Tibial nerve (tissue), 4 donors: ENCODE results near the gene CCDC85C. TPM values are rescaled to one million over a fixed set of nuclear protein-coding genes. Genes with fewer than 3 reads are reported as not detected.

ENCODE experiments used
- DNase-seq, 2 donors: peaks; one replicate each; pipeline ENCODE4 v3.0.0-alpha.2; 2019; ENCODE audit warnings: low spot score in 2 of 2
- H3K27ac ChIP-seq, 4 donors: fragments of 200-600 bp; sonication (generic) in 3 of 4; one replicate each; pipeline ENCODE4 v1.5.1; 2017 to 2019; ENCODE audit warnings: mild to moderate bottlenecking in 1 of 4
- H3K27me3 ChIP-seq, 2 donors: fragments of 200-600 bp; sonication (generic) in 1 of 2; one replicate each; pipeline versions ENCODE4 v1.5.1 to v1.6.0; 2017 to 2019
- H3K36me3 ChIP-seq, 3 donors: fragments of 200-600 bp; sonication (generic); one replicate each; pipeline ENCODE4 v1.5.1; 2018 to 2019
- H3K4me1 ChIP-seq, 4 donors: fragments of 200-600 bp; sonication (generic) in 3 of 4; one replicate each; pipeline ENCODE4 v1.5.1; 2017 to 2019
- H3K4me3 ChIP-seq, 4 donors: fragments of 200-600 bp; sonication (generic) in 3 of 4; one replicate each; pipeline ENCODE4 v1.5.1; 2017 to 2019; ENCODE audit warnings: mild to moderate bottlenecking in 1 of 4, moderate library complexity in 1 of 4
- H3K9me3 ChIP-seq, 4 donors: fragments of 200-600 bp; sonication (generic) in 3 of 4; one replicate each; pipeline ENCODE4 v1.5.1; 2017 to 2019
- EP300 ChIP-seq, 2 donors: sonication (generic); formaldehyde crosslinking; IDR thresholded peaks; one replicate each; pipeline ENCODE4 v1.6.1; 2017; ENCODE audit warnings: antibody characterized with exemption in 2 of 2, mild to moderate bottlenecking in 1 of 2
- POLR2A ChIP-seq, 2 donors: fragments of 450-650 bp; IDR thresholded peaks; one replicate each; pipeline ENCODE4 v1.6.1; 2017; ENCODE audit warnings: antibody characterized with exemption in 2 of 2, mild to moderate bottlenecking in 2 of 2, moderate library complexity in 2 of 2
- WGBS, 2 donors: methylation state at CpG; one replicate each; pipeline ENCODE4 v1.1.5; 2018; 5-methylcytosine and 5-hydroxymethylcytosine counted together
- total RNA-seq, 4 donors: library from RNA; depleted of rRNA; stranded (reverse); fragments of >200 nt; gene quantifications; one replicate each; pipeline ENCODE4 v1.1.0, GENCODE V29; 2016
- TF ChIP-seq, protein P1 (sequence below), 5 experiments: fragments of 200-600 bp in 3 of 5; fragments of 450-650 bp in 2 of 5; sonication (generic) in 3 of 5; IDR thresholded peaks; one replicate each; pipeline ENCODE4 v1.5.1; 2016 to 2019; ENCODE audit warnings: antibody characterized with exemption in 5 of 5, mild to moderate bottlenecking in 3 of 5, moderate library complexity in 2 of 5

CCDC85C gene
- total RNA-seq, 4 donors from 2014 or later = 0.60 to 4.6 (median 1.8) TPM

DNA sequence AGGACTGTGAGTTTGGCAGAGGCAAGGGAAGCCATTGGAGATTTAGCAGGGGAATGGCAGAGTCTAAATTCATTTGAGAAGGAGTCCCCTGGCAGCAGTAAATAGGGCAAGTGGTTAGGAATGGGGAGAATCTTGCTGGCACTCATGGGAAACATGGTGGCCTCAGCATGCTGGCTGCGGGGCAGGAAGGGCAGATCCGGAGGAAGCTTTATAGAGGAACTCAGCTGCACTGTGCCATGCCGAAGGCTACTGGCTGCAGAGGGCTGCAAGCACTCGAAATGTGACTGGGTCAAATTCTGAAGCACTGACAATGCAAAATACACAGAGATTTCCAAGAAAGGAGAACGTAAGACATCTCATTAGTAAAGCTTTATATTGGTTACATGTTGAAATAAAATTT, 98.9 kb downstream of the CCDC85C start:
- Histone ChIP-seq H3K4me1 (peaks cover 0 to 6% (median 0%) of the 10 kb centered on the region in 4 donors), H3K27ac (no peak overlapping the region), H3K36me3 (peaks cover 4 to 96% (median 31%) of the 10 kb centered on the region in 3 donors), H3K9me3 (no peaks in the 10 kb centered on the region), H3K27me3 (no peaks in the 10 kb centered on the region), H3K4me3 (no peak overlapping the region)
- TF ChIP-seq EP300 (IDR thresholded peaks at IDR 0.05) = no peak
- TF ChIP-seq POLR2A (IDR thresholded peaks at IDR 0.05) = no peak
- TF ChIP-seq, protein P1, sequence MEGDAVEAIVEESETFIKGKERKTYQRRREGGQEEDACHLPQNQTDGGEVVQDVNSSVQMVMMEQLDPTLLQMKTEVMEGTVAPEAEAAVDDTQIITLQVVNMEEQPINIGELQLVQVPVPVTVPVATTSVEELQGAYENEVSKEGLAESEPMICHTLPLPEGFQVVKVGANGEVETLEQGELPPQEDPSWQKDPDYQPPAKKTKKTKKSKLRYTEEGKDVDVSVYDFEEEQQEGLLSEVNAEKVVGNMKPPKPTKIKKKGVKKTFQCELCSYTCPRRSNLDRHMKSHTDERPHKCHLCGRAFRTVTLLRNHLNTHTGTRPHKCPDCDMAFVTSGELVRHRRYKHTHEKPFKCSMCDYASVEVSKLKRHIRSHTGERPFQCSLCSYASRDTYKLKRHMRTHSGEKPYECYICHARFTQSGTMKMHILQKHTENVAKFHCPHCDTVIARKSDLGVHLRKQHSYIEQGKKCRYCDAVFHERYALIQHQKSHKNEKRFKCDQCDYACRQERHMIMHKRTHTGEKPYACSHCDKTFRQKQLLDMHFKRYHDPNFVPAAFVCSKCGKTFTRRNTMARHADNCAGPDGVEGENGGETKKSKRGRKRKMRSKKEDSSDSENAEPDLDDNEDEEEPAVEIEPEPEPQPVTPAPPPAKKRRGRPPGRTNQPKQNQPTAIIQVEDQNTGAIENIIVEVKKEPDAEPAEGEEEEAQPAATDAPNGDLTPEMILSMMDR (IDR thresholded peaks at IDR 0.05) = no peak
- no peak for DNase-seq
- 85 to 88% methylated on average over 5 of the region's 5 CpGs for WGBS, 2 donors

- whole genome bisulfite sequencing, 2 donors = 88 to 92% methylated on average over 4 of the region's 4 CpGs
- peaks cover 4 to 84% (median 31%) of the 10 kb centered on the region in 3 donors for H3K36me3 ChIP-seq
- H3K4me1 ChIP-seq = no peaks in the 10 kb centered on the region
- DNase-seq = no peak
- H3K4me3 ChIP-seq = no peak overlapping the region
- no peaks in the 10 kb centered on the region for H3K27me3 ChIP-seq
- no peak overlapping the region for H3K27ac ChIP-seq
- no peaks in the 10 kb centered on the region for H3K9me3 ChIP-seq
- TF ChIP-seq EP300 (IDR thresholded peaks at IDR 0.05) = no peak
Measured at GRCh38 chr14:99503848-99504453, 100.1 kb downstream of the CCDC85C start.

DNA sequence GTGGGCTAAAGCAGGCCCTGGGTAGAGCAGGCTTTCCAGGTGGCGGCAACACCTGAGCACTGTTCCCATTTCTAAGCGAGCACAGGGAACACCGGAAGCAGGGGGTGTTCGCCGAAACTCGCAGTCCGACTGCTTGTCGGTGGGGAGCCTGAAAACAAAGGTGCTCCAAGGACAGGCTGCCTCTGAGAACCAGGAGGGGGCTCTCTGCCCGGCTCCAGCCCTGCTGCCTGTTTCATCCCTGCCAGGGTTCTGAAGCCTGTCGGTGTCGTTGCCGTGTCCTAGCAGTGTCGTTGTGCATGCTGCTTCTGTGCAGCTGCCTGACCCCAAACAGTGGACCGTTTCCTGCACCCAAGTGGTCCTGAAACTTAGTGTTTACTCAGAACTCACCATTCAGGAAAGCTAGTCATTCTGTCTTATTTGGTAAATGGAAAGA, 101.0 kb downstream of the CCDC85C start:
- 78 to 84% methylated on average over 12 to 13 of the region's 14 CpGs for WGBS, 2 donors
- H3K9me3 ChIP-seq = no peaks in the 10 kb centered on the region
- DNase-seq = no peak
- peaks cover 4 to 83% (median 29%) of the 10 kb centered on the region in 3 donors for H3K36me3 ChIP-seq
- H3K4me3 ChIP-seq = no peak overlapping the region
- no peak overlapping the region for H3K27ac ChIP-seq
- no peaks in the 10 kb centered on the region for H3K27me3 ChIP-seq
- no peaks in the 10 kb centered on the region for H3K4me1 ChIP-seq
- TF ChIP-seq EP300 (IDR thresholded peaks at IDR 0.05) (no peak), POLR2A (IDR thresholded peaks at IDR 0.05) (no peak)
- TF ChIP-seq, protein P1 (IDR thresholded peaks at IDR 0.05) = no peak

DNA sequence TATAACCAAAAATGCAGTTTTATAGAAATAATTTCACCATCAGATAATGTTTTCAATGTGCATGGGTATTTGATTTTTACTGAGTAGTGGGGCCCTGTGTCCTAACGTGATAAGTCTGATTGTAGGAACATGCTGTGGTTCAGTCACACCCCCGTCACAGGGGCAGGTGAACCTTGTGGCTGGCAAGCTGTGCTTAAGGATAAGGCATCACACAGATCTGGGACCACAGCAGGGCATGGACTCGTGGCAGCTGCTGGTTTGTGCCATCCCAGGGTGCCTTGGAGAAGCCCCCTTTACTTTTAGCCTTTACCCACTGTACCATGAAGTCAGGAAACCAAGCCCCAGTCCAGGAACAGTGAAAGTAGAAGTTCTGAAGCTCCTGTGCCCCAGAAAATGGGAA, 106.1 kb downstream of the CCDC85C start:
- peaks cover 4 to 83% (median 10%) of the 10 kb centered on the region in 3 donors for H3K36me3 ChIP-seq
- 77 to 82% methylated on average over 3 of the region's 3 CpGs for WGBS, 2 donors

GRCh38 chr14:99497341-99497740, 106.7 kb downstream of the CCDC85C start:
- 47 to 62% methylated on average over 2 of the region's 2 CpGs for WGBS, 2 donors
- no peaks in the 10 kb centered on the region for H3K27me3 ChIP-seq
- no peak for DNase-seq
- H3K4me1 ChIP-seq = no peaks in the 10 kb centered on the region
- H3K27ac ChIP-seq = no peak overlapping the region
- TF ChIP-seq, protein P1 (IDR thresholded peaks at IDR 0.05) = no peak
- TF ChIP-seq EP300 (IDR thresholded peaks at IDR 0.05) (no peak), POLR2A (IDR thresholded peaks at IDR 0.05) (no peak)
- no peak overlapping the region for H3K4me3 ChIP-seq
- H3K36me3 ChIP-seq = peaks cover 0 to 83% (median 8%) of the 10 kb centered on the region in 3 donors
- H3K9me3 ChIP-seq = no peaks in the 10 kb centered on the region

More for the DNA sequence above, 106.1 kb downstream of the CCDC85C start:
- H3K4me3 ChIP-seq = no peak overlapping the region
- no peak for DNase-seq
- TF ChIP-seq EP300 (IDR thresholded peaks at IDR 0.05) = no peak
- TF ChIP-seq, protein P1 (IDR thresholded peaks at IDR 0.05) = no peak
- no peak for TF ChIP-seq POLR2A (IDR thresholded peaks at IDR 0.05)
- H3K9me3 ChIP-seq = no peaks in the 10 kb centered on the region
- no peaks in the 10 kb centered on the region for H3K4me1 ChIP-seq
- no peak overlapping the region for H3K27ac ChIP-seq
- H3K27me3 ChIP-seq = no peaks in the 10 kb centered on the region
